ENCODE results near the gene CCDC85C. TPM values are rescaled to one million over a fixed set of nuclear protein-coding genes. Genes with fewer than 3 reads are reported as not detected.

The CCDC85C gene
- total and polyA plus RNA-seq, 2 of the 8 experiments (the other 6 are each of a cell fraction or from before 2014, with no cell fraction given): 16.8 to 35.8 TPM

GRCh38 chr14:99602788-99603415 is 1.1 kb downstream of the CCDC85C start:
- Histone ChIP-seq H3K23me2 (ENCODE audit: low read depth, low read length) (peaks cover 20% of the 10 kb centered on the region), H3K79me1 (ENCODE audit: low read depth, low read length) (peaks cover 11% of the 10 kb centered on the region), H2BK12ac (ENCODE audit: low read depth, low read length) (no peak overlapping the region), H4K91ac (replicated peaks; ENCODE audit: insufficient read length, low read length) (no peak overlapping the region), H2BK20ac (ENCODE audit: low read length) (no peak overlapping the region), H3K27me3 (replicated peaks in 1 of 4; ENCODE audit: control insufficient read depth in 3 of 4, extremely low read depth in 1 of 4, insufficient read depth in 3 of 4, low read length in 3 of 4) (peaks cover 9 to 34% (median 26%) of the 10 kb centered on the region in 4 experiments; a peak in 6 of 7 replicates), H3K18ac (ENCODE audit: extremely low read depth, low read length) (no peak overlapping the region; the same call in 1 of the 2 replicates), H2AFZ (ENCODE audit: low read length) (no peak overlapping the region), H2BK15ac (ENCODE audit: low read length) (no peak overlapping the region), H4K5ac (ENCODE audit: insufficient read length, low read depth, low read length) (no peak overlapping the region), H3K4me3 (ENCODE audit: extremely low read depth in 1 of 4, insufficient read depth in 2 of 4, low read depth in 3 of 4, low read length in 4 of 4) (peak overlapping the region; percentile 50 to 73 (median 66)), H2AK5ac (ENCODE audit: low read depth, low read length) (no peak overlapping the region), H3K23ac (ENCODE audit: insufficient read length) (no peak overlapping the region), H3K9ac (replicated peaks in 1 of 4; ENCODE audit: extremely low read depth in 1 of 4, low read depth in 3 of 4, low read length in 3 of 4) (no peak overlapping the region; a peak in 1 of 7 replicates), H3K56ac (replicated peaks; ENCODE audit: insufficient read length, low read depth, low read length) (no peak overlapping the region), H4K20me1 (replicated peaks in 1 of 2; ENCODE audit: control insufficient read depth in 1 of 2, insufficient read depth in 2 of 2, low read length in 2 of 2) (peaks cover 19 to 42% of the 10 kb centered on the region in 2 experiments), H3K9me3 (ENCODE audit: insufficient read depth in 2 of 2, low read depth in 1 of 2, low read length in 1 of 2) (peaks cover 0 to 3% of the 10 kb centered on the region in 2 experiments; a peak in 1 of 4 replicates), H2BK5ac (ENCODE audit: low read depth, low read length) (no peak overlapping the region), H3K14ac (ENCODE audit: insufficient read length) (no peak overlapping the region), H3K27ac (ENCODE audit: low read depth, low read length) (no peak overlapping the region), H4K8ac (ENCODE audit: extremely low read depth, insufficient read depth, low read length) (no peak overlapping the region; the same call in 1 of the 2 replicates), H3K36me3 (ENCODE audit: control insufficient read depth in 2 of 4, insufficient read depth in 4 of 4, low read length in 3 of 4) (no peaks in the 10 kb centered on the region; a peak in 1 of 8 replicates), H3K4ac (replicated peaks; ENCODE audit: insufficient read length, low read depth, low read length) (no peak overlapping the region), H3K4me1 (replicated peaks in 1 of 4; ENCODE audit: control insufficient read depth in 3 of 4, insufficient read depth in 4 of 4, low read length in 3 of 4) (peaks cover 4 to 28% (median 18%) of the 10 kb centered on the region in 4 experiments), H2BK120ac (replicated peaks; ENCODE audit: low read depth, low read length) (no peak overlapping the region), H3K4me2 (ENCODE audit: insufficient read depth in 1 of 2, low read depth in 2 of 2, low read length in 2 of 2) (peak overlapping the region; percentile 83 to 95), H3K79me2 (ENCODE audit: control insufficient read depth in 1 of 2, insufficient read depth in 2 of 2, low read length in 2 of 2) (peaks cover 6 to 48% of the 10 kb centered on the region in 2 experiments; a peak in 3 of 4 replicates)
- DNase-seq (ENCODE audit: low read depth in 1 of 2, low spot score in 2 of 2) (no peak), FAIRE-seq (no peak)
- ChIA-PET POLR2A (ENCODE audit: partially characterized antibody) (interaction anchor here (0.8 to 2.0 kb wide), 8 partner anchors 12 to 122 kb away, joined by 3 to 10 read pairs (median 4); partner anchors contain the start of genes CCNK and SETD3), CTCF (ENCODE audit: partially characterized antibody) (interaction anchor here (0.6 to 2.4 kb wide), 20 partner anchors 8 to 344 kb away, joined by 3 to 10 read pairs (median 4); no protein-coding TSS in a partner anchor)
- 16% methylated on average over 28 of the region's 53 CpGs; no CpG with 5 or more reads in 1 of the 2 experiments for WGBS, 2 experiments (ENCODE audit: extremely low coverage in 1 of 2, insufficient coverage in 1 of 2, insufficient read length in 1 of 2, insufficient replicate concordance in 2 of 2, low coverage in 1 of 2, low lambda C conversion rate in 2 of 2, missing lambda C conversion rate in 1 of 2)
- TF ChIP-seq SUZ12 (IDR thresholded peaks at IDR 0.05; ENCODE audit: low read length): peak; percentile 32; the same call in 1 of the 2 replicates
- TF ChIP-seq HDAC6 (IDR thresholded peaks at IDR 0.05; ENCODE audit: low read depth, low read length): no peak
- no peak for TF ChIP-seq E2F6 (IDR thresholded peaks at IDR 0.05)
- TF ChIP-seq EZH2 (IDR thresholded peaks at IDR 0.05; ENCODE audit: low read depth, low read length, severe bottlenecking): peak; percentile 66
- no peak for TF ChIP-seq YY1 (IDR thresholded peaks at IDR 0.05; ENCODE audit: low read depth, low read length)
- no peak for TF ChIP-seq PHF8 (conservative IDR thresholded peaks at IDR 0.05; ENCODE audit: low read depth, low read length)
- TF ChIP-seq ASH2L (IDR thresholded peaks at IDR 0.05; ENCODE audit: low read length): no peak
- TF ChIP-seq GABPA (IDR thresholded peaks at IDR 0.05; ENCODE audit: borderline replicate concordance, insufficient read depth, low read length): no peak
- no peak for TF ChIP-seq TAF7 (optimal IDR thresholded peaks at IDR 0.05; ENCODE audit: borderline replicate concordance, low read depth, low read length)

Data from H1 (cell line).